NCI-H1092 (cell line): ENCODE data around the gene ORAI2.
"Not testable (repeated sequence)": the region's sequence is repeated elsewhere in the genome, so short reads cannot be mapped to it uniquely, and the experiment has no call there.

Experiments
- DNase-seq: peaks from one replicate; lab custom pipeline; 2025; lab: John Stamatoyannopoulos, UW

The ORAI2 gene

GRCh38 chr7:102469972-102470825 lies 36.8 kb downstream of the ORAI2 start:
- DNase-seq = no peak

DNA sequence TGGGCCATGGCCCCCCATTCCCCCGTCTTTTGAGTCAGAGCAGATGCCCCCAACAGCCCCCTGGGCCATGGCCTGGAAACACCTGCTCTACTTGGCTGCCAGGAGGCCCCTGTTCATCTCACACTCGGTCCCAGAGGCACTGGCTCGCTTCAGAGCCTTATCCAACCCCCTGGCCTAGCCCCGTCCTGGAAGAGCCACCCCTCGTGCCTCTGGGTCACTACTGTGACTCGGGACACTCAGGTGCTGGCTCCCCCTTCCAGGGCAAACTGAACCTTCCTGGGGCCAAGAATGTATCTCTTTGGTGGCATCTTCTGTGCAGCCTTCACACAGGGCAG lies 38.4 kb downstream of the ORAI2 start:
- no peak for DNase-seq

GRCh38 chr7:102472126-102473041 lies 39.0 kb downstream of the ORAI2 start:
- no peak for DNase-seq

DNA sequence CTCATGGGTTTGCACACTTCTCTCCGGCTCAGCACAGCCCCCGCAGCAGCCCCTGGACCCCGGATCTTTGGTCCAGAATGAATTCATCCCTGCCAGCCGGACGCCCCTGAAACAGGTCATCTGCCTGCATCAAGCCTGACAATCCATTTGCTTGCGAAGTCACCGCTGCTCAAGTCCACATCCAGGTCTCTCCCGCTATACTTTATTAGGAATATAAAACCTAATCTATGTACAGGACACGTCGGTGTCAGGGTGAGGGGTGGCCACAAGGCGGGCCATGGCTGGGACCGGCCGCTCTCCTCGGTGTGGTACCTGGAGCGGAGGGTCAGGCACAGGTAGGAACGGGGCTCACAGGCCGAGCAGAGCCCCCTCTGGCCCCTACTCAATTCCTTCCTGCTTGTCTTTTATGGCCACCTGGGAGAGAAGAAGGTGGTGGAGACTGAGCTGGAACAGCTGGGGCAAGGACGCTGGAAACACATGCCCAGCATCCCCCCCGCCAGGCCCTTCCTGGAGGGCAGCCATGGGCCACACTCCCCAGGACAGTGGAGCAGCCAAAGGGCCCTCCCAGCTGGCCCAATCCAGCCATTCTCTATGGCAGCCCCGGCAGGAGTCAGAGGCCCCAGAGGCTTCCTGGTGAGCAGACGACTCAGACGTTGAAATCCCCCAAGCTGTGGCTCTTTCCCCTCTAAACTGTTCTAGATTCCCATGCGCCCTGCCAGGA lies 40.1 kb downstream of the ORAI2 start:
- DNase-seq = no peak

DNA sequence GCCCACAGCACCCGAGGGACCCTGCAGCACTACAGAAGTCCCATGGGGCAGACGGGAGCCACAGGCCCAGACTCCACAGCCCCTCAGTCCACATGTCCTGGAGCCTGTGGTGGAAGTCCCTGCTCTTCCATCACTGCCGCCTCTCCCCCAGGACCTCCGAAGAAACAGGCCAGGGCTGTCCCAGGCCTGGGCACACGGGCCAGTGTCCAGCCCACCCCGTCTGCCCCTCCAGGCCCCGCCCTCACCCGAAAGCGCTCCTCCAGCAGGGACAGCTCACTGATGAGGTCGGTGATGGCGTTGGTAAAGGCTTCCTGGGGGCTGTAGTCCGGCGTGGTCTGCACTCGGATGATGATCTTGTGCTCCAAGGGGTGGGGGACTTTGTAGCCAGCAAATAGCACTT lies 40.7 kb downstream of the ORAI2 start:
- DNase-seq = not testable (repeated sequence)

GRCh38 chr7:102474736-102475435 lies 41.5 kb downstream of the ORAI2 start:
- not testable (repeated sequence) for DNase-seq

DNA sequence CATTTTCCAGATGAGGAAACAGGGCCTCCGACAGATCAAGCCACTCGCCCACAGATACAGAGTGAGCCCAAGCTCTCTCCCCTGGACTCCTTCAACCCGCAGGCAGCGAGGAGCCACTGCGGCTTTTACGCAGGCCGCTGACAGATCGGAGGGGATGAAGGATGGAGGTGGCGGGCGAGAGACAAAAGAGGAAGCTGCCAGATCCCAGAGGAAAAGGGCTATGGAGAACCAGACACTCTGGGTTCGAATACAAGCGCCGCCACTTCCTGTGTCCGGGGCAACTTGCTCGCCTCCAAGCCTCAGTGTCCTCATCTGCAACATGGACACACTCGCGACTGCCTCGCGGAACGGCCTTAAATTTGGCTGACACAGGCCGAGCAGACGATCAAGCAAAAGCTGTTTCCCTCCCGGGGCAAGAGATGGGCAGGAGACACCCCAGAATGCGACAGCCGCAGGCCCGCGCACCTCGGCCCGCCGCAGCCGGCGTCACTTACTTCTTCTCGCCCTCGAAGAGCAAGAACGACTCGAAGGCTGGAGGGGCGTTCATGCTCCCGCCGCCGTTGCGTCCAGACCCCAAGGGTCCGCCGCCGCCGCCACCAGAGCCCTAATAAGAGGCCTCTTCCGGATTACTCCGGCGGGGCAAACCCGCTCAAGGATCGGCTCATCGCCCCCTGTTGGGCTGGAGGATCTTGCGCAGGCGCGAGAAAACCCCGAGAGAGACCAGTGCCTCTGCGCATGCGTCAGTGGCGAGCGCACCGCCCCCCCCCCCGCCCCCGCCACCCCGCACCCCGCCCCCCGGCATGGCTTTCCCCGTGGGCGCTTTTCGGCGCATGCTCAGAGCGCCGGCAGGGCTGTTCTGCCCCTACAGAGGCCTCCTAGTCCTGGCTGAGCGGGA lies 45.2 kb downstream of the ORAI2 start, which contains the start of gene POLR2J:
Gene POLR2J (minus strand): TSS at position 609 of the 895 bp plus-strand sequence. CDS start 62 bp downstream, at position 547.
- not testable (repeated sequence) for DNase-seq

DNA sequence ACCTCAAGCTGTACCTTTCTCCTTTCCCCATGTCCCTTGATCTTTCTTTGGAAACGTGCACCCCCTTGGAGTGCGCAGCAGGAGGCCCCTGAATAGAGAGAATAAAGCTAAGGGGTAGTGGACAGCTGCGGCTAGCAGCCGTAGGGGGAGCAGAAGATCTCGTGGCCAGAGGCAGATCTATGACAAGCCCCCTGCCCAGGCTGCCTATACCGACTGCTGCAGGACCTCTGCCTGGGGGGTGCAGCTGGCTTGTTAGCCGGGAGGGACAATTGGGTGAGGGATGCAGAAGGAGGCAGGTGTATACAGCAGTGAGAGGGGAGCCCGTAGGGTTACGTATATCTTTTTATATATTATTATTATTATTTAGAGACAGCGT lies 45.8 kb downstream of the ORAI2 start:
- DNase-seq = not testable (repeated sequence)

DNA sequence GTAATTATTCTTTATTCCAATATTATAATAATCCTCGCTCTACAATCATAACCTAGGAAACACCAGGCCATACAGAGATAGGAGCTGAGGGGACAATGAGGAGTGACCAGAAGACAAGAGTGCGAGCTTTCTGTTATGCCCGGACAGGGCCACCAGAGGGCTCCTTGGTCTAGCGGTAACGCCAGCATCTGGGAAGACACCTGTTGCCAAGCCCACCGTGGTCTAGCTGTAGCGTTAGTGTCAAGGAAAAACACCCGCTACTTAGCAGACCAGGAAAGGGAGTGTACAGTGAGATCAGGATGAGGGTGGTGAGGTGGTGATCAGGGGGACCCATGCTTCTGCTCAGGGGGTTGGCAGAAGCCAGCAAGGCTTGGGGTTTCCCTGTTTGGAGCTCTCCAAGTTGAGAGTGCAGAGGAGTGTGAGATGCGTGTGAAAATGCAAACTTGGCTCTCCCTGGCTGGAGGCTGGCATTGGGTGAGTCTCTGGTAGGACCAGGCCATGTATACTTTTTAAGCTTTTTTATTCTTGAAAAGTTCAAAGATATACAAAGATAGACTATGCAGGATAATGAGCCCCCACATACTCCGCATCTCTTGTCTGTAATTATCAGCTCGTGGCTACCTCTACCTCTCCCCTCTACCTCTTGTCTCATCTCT lies 46.7 kb downstream of the ORAI2 start:
- not testable (repeated sequence) for DNase-seq

DNA sequence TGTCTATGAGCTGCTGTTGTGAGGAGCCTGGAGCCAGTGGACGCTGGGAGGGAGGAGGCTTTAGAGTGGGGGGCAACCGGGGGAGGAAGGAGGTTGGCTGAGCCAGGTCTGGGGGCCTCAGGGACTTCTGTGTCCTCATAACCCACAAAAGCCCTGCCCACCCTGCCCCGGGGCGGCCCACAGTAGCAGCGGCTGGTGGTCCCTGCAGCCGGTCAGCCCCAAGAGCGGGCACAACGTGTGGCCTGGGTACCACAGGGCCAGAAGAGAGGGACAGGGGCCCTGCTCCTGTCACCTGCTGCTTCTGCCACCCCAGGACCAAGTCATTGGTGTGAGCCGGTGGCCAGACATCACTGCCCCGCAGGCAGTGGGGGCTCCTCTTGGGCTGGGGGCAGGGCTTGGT lies 48.6 kb downstream of the ORAI2 start:
- DNase-seq = not testable (repeated sequence)

DNA sequence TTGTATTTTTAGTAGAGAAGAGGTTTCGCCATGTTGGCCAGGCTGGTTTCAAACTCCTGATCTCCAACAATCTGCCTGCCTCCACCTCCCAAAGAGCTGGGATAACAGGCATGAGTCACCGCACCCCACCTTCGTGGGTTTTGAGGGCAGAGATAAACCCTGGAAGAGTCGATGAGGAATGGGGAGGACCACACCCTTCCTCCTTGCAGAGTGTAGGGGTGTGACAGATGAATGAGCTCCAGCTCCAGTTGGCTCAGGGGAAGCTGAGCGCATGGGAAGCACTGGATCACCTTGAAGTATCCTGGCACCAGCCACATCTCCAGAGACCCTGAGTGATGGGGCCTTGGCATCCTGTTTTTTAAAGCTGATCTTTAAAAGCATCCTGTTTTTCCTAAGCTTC lies 50.9 kb downstream of the ORAI2 start:
- DNase-seq = not testable (repeated sequence)

- not testable (repeated sequence) for DNase-seq
Observed at GRCh38 chr7:102490529-102491075, 57.2 kb downstream of the ORAI2 start.

DNA sequence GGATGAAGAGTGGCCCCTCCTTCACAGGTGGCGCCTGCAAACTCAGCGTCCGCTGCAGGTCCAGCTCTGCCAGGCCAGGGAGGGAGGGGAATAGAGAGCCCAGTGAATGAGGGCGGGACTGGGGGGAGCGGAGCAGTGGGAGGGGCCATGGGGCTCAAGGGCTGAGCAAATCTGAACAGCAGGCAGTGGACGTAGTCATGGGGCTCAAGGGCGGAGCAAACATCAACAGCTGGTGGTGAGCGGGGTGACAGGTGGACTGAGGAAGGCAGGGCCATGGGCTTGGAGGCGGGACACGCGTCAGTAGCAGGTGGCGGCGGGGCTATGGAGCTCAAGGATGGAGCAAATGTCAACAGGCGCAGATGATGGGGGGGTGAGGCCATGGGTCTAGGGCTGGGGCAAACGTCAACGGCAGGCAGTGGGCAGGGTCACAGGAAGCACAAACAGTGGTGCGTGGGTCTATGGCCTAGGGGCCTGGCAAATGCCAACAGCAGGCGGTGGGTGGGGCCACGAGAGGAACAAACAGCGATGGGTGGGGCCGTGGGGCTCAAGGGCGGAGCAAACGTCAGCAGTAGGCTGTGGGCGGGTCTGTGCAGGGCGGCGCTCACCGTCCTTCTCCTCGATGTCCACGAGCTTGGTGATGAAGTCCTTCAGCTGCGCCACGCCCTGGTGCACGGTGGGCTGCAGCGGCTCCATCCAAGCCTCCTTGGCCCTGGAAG lies 60.0 kb downstream of the ORAI2 start:
- not testable (repeated sequence) for DNase-seq

DNA sequence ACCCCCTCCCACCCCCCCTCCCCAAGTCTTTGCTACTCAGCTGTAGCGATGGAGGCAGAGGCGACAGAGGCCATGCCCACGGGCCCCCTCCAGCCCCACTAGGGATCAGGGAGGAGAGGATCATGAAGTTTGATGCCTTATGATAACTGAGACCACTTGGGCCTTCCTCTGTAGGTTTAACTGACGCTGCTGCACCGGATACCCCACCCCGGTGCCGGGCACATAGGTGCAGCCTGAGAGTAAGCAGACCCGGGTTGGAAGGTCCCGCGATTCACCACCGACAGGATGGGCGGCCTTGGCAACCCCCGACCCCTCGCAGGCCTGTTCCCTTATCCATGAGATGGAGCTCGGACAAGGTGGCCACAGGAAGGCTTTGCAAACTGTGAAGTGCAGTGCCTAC lies 60.7 kb downstream of the ORAI2 start:
- DNase-seq = not testable (repeated sequence)

DNA sequence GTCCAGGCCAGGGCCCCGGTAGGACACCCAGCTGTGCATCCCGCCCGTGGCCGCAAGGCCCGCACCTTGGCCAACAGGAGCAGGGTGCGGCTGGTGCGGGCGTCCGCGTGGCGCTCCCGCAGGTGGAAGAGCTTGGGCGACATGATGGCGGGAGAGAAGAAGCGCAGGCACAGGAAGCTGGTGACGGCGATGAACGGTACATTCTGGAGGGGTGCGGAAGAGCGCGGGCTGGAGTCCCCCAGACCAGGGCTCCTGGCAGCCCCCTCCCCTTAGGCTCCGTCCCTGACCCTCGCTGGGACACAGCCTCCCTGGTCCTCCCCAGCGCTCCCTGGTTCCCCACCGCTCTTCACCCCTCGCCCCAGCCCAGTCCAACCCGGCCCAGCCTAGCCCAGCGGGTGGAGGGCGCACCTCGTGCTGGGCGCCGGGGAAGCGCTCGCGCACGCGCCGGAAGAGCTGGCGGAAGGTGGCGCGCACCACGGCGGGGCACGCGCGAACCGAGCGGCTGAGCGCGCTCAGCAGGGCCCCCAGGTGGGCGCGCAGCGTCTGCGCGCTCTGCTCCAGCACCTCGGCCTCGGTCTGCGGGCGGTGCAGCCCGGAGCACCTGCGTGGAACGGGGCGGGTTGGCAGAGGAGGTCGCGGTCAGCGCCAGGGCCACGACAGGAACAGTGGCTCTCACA lies 61.2 kb downstream of the ORAI2 start:
- DNase-seq = not testable (repeated sequence)

GRCh38 chr7:102496861-102497260 lies 63.5 kb downstream of the ORAI2 start:
- DNase-seq = not testable (repeated sequence)

DNA sequence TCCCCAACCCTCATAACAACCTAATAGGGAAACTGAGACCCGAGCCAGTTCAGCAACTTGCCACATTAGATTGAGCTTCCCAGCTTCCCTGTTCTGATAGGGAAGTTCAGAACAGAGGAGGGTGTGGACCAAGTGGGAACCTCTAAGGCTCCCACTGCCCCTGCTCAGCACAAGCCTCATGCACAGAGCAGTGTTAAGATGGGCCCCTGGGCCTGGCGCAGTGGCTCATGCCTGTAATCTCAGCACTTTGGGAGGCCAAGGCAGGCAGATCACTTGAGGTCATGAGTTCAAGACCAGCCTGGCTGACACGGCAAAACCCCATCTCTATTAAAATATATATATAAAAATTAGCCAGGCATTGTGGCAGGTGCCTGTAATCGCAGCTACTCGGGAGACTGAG lies 63.9 kb downstream of the ORAI2 start:
- DNase-seq = not testable (repeated sequence)

DNA sequence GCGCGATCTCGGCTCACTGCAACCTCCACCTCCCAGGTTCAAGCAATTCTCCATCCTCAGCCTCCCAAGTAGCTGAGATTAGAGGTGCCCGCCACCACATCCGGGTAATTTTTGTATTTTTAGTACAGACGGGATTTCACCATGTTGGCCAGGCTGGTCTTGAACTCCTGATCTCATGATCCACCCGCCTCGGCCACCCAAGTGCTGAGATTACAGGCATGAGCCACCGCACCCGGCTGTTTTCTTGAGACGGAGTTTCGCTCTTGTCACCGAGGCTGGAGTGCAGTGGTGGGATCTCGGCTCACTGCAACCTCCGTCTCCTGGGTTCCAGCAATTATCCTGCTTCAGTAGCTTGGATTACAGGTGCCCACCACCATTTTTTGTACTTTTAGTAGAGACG lies 64.9 kb downstream of the ORAI2 start:
- not testable (repeated sequence) for DNase-seq
